ENCODE measurements around the gene COMTD1.
"Not testable (repeated sequence)": the region's sequence is repeated elsewhere in the genome, so short reads cannot be mapped to it uniquely, and the experiment has no call there.

COMTD1 gene

DNA sequence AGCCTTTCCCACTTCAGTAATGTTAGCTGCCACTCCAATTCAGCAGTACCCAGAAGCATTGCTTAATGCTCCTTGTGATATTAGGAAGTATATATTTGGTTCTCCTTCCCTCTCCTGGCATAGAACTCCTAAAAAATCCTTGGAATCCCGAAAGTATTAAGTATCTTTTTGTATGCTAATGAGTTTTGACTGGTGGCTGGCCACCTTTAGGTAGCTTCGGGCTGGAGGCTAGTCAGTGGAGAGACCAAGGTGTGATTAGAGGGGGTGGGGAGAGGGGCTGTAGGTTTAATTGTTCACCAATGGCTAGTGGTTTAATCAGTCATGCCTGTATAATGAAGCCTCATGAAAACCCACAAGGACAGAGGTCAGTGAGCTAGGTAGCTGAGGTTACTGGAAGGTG is 12.2 kb downstream of the COMTD1 start:
- no peak for DNase-seq (ENCODE audit: low read depth in 3 of 3, low spot score in 1 of 3)

GRCh38 chr10:75221492-75221891 is 14.3 kb downstream of the COMTD1 start:
- DNase-seq (ENCODE audit: low read depth in 3 of 3, low spot score in 1 of 3) = not testable (repeated sequence)

DNA sequence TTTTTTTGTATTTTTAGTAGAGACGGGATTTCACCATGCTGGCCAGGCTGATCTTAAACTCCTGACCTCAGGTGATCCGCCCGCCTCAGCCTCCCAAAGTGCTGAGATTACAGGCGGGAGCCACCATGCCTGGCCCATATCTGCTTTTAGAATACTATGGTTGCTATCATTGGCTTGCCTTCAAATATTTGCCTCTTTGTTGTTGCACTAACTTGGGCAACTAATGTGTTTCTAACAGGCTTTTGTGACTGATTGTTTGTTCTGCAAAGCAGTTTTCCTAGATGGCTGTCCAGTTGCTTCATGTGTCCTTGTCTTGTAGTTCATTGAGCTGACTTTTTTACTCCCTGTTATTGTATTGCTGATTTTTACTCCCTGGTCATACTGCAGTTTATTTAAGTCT is 15.5 kb downstream of the COMTD1 start:
- no peak for DNase-seq (ENCODE audit: low read depth in 3 of 3, low spot score in 1 of 3)

GRCh38 chr10:75212343-75212742 is 23.4 kb downstream of the COMTD1 start:
- no peak for DNase-seq (ENCODE audit: low read depth in 3 of 3, low spot score in 1 of 3)

DNA sequence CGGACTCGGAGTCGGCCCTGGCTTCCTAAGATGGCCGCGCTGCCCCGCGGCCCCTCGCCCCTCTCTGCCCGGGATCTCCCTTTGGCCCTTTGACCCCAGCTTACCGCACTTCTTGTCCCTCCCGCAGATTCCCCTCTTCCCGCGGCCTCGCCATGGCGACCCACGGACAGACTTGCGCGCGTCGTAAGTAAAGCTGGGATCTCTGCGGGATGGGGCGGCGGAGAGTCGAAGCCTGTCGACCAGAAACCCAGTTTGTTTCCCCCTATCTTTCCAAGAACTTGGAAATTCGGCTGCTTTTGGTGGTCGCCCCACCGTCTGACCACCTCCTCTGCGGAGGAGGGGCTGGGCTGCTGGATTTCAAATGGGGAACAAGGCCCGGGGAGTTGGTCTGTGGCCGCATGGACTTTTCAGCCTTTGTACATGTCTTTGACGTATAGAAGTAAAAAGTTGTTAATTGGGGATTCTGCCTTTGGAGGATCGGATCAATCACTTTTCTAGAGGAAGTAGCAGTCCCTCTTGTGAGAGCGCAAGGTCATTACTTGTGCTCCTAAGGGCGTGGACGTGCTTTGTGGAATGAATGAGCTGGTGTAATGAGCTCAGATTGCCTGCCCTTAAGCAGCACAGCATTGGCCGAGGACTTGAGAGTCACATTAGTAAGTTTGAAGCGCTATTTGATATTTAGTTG is 24.6 kb downstream of the COMTD1 start:
- DNase-seq (ENCODE audit: low read depth in 3 of 3, low spot score in 1 of 3) = no peak

DNA sequence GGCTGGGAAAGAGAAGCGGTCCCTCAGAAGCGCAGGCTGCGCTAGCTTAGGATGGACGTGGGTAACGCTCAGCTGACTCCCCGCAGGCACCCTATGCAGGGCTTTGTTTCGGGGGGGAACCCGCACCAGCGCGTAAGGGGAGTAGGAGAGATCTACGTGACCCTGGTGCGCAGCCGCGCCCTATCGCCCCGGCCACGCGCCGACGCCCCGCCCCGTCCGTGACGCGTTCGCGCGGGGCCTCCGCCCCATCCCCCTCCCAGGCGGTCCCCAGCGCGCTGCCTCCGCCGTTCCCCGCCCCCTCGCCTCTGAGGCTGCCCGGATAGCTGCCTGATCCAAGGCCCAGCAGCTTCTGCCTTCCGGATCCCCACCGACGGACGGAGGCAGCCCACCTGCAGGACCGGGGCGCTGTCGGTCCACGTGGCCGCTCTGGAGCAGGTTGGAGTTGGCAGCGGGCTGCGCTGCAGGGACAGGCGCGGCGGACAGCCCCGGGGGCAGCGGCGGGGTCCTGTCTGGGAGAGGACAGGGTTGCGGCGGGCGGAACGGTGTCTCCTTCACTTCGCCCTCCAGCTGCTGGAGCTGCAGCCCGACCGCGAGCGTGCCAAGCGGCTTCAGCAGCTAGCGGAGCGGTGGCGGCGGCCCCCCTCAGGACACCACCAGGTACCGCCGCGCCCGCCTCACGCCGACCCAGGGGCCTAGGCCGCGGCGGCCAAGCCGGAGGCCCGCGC is 25.3 kb downstream of the COMTD1 start, which contains the start of gene VDAC2:
VDAC2 (plus strand) TSS at position 515 of the 725 bp plus-strand sequence. CDS start 363 bp downstream, outside the sequence.
- DNase-seq (ENCODE audit: low read depth in 3 of 3, low spot score in 1 of 3) = peak; percentile 84 to 96 (median 93)

DNA sequence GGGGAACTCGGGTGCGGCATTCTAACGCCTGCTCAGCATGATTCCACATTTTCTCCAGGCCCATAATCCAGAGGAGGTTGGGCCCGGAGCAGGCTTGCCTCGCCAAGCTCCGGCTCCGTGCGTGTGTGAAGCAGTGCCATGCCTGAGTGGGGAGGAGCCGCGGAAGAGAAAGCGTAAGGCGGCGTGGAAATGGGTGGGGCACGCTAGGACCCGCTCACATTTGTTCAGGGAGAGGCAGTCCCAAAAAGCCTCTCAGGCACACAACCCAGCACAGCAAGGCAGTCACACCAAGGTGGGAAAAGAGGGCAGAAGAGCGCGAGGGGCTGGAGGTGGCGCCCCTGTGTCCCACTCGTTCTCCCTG is 25.9 kb downstream of the COMTD1 start:
- DNase-seq (ENCODE audit: low read depth in 3 of 3, low spot score in 1 of 3) = peak; percentile 45 to 59 (median 55)

DNA sequence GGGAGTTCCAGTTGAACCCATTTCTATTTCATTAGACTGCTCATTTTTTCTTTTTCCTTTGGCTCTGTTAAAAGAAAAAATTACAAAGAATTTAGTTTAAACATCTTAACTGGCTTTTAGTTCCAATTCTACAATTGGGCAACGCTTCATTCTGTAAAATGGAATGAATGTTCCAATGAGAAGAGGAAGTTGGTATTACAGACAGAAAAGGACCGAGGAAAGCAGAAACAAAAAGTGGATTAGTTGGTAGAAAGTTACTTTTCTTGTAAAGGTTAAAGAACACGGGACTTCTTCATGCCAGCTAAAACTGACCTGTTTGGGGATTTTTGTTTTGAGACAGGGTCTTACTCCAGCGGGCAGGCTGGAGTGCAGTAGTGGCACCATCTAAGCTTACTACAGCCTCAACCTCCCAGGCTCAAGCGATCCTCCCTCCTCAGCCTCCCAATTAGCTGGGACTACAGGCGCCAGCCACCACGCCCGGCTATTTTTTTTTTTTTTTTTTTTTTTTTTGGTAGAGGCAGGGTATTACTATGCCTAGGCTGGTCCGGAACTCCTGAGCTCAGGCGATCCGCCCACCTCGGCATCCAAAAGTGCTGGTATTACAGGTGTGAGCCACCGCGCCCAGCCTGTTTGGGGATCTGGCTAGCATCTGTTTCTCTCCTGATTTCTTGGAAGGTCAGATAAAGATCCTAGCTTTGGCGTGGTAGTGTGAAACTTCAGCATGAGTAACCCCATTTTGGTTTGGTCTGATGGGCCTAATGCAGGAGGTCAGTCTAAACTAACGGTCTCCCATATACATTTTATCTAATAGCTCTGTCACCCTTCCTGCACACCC is 26.5 kb downstream of the COMTD1 start:
- no peak for DNase-seq (ENCODE audit: low read depth in 3 of 3, low spot score in 1 of 3)

DNA sequence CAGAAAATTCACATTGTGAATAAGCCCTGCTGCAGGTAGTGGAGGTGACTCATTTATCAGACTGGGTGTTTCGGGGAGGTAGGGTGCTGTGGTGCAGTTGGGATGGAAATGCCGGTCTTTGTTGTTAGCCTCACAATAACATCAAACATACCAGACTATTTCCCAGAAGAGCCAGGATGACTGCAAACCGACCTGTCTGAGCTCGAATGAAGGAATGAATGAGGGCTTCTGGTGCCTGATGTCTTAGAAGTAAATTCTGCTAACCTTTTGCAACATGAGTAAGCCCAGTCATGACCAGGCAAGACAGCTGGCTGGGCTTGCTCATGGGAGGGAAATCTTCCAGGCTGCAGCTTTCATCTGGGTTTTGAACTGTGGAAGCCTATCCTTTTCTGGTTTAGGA is 27.6 kb downstream of the COMTD1 start:
- DNase-seq (ENCODE audit: low read depth in 3 of 3, low spot score in 1 of 3) = no peak

DNA sequence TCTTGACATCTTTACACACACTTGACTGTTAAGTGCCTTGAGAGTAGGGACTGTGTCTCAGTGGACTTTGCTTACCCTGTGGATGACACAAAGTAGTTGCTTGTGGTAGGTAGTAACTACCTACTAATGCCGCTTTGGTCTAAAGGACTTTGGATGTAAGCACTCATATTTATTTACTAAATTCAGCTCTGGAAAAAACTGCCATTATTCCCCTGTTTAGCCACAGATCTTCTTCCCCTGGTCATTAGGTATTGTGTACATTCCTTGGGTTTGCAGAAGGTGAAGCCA is 28.0 kb downstream of the COMTD1 start:
- DNase-seq (ENCODE audit: low read depth in 3 of 3, low spot score in 1 of 3) = no peak

DNA sequence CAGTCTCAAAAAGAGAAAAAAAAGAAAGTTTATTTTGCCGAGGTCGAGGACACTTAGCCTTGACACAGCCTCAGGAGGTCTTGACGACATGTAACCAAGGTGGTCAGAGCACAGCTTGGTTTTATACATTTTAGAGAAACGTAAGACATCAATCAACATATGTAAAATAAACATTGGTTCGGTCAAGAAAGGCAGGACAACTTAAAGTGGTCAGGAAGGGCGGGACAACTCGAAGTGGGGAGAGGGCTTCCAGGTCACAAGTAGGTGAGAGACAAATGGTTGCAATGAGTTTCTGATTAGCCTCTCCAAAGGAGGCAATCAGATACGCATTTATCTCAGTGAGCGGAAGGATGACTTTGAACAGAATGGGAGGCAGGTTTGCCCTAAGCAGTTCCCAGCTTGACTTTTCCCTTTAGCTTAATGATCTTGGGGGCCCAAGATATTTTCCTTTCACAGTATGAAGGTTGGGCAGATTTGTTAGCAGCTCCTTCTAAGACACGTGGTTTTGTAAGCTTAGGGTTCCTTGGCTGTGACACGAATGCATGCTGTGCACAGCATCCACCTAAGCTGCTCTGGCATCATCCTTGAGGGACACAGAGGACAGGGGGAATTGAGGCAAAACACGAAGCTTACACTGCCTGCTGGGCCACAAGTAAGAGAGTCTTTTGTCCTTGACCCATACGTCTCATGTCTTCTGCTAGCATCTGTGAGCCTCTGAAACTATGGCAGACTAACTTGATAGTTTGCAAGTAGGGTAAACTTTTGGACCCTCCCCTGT is 28.5 kb downstream of the COMTD1 start:
- DNase-seq (ENCODE audit: low read depth in 3 of 3, low spot score in 1 of 3) = no peak

GRCh38 chr10:75206638-75207037 is 29.1 kb downstream of the COMTD1 start:
- DNase-seq (ENCODE audit: low read depth in 3 of 3, low spot score in 1 of 3) = not testable (repeated sequence)

- no peak for DNase-seq (ENCODE audit: low read depth in 3 of 3, low spot score in 1 of 3)
Measured at GRCh38 chr10:75205908-75206307, 29.8 kb downstream of the COMTD1 start.

DNA sequence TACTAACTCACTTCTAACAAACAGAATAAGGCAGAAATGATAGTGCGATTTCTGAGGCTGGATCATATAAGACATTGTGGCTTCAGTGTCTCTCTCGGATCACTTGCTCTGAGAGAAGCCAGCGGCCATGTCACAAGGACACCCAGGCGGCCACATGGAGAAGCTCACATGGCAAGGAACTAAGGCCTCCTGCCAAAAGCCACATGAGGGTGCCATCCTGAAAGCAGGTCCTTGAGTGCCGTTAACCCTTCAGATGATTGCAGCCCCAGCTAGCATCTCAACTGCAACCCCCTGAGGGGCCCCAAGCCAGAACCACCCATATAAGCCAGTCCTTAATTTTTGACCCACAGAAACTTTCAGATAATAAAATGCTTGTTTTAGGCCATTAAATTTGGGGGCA is 32.0 kb downstream of the COMTD1 start:
- no peak for DNase-seq (ENCODE audit: low read depth in 3 of 3, low spot score in 1 of 3)

- DNase-seq (ENCODE audit: low read depth in 3 of 3, low spot score in 1 of 3) = not testable (repeated sequence)
Measured at GRCh38 chr10:75203046-75203620, 32.6 kb downstream of the COMTD1 start.

- DNase-seq (ENCODE audit: low read depth in 3 of 3, low spot score in 1 of 3) = no peak
Measured at GRCh38 chr10:75202321-75203045, 33.3 kb downstream of the COMTD1 start.

DNA sequence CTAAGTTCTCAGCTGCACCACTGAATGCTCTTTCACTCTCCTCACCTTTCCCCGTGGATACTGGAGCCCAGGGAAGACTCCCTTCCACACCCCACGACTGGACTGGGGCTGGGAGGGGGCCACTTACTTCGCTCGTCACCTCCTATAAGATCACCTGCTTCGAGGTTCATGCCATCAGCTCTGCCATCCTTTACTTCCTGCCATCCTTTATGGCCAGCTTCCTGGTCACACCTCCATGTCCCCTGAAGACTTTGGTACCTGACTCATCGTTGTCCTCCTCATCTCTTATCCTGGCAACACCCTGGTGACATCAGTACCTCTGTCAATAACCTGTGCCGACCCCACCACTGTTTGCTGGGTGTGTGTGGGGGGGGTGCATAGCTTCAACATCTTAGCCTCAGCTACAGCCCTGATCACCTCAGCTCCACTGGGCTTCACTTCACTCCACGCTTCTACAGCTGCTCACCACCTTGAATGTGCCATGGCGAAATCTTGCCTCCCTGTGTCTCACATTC is 33.9 kb downstream of the COMTD1 start:
- DNase-seq (ENCODE audit: low read depth in 3 of 3, low spot score in 1 of 3) = no peak

- not testable (repeated sequence) for DNase-seq (ENCODE audit: low read depth in 3 of 3, low spot score in 1 of 3)
Measured at GRCh38 chr10:75199949-75200348, 35.8 kb downstream of the COMTD1 start.

- no peak for DNase-seq (ENCODE audit: low read depth in 3 of 3, low spot score in 1 of 3)
Measured at GRCh38 chr10:75197906-75198305, 37.9 kb downstream of the COMTD1 start.

- DNase-seq (ENCODE audit: low read depth in 3 of 3, low spot score in 1 of 3) = no peak
Measured at GRCh38 chr10:75197066-75197465, 38.7 kb downstream of the COMTD1 start.
